ENCODE data around the gene FDCSP.

- TF ChIP-seq, protein P1, sequence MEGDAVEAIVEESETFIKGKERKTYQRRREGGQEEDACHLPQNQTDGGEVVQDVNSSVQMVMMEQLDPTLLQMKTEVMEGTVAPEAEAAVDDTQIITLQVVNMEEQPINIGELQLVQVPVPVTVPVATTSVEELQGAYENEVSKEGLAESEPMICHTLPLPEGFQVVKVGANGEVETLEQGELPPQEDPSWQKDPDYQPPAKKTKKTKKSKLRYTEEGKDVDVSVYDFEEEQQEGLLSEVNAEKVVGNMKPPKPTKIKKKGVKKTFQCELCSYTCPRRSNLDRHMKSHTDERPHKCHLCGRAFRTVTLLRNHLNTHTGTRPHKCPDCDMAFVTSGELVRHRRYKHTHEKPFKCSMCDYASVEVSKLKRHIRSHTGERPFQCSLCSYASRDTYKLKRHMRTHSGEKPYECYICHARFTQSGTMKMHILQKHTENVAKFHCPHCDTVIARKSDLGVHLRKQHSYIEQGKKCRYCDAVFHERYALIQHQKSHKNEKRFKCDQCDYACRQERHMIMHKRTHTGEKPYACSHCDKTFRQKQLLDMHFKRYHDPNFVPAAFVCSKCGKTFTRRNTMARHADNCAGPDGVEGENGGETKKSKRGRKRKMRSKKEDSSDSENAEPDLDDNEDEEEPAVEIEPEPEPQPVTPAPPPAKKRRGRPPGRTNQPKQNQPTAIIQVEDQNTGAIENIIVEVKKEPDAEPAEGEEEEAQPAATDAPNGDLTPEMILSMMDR (conservative IDR thresholded peaks at IDR 0.05; ENCODE audit: low read depth, low read length) = no peak
- no peak for TF ChIP-seq EZH2phosphoT487 (IDR thresholded peaks at IDR 0.05; ENCODE audit: borderline replicate concordance, low read length)
These were observed 34.3 kb upstream of the FDCSP start for GRCh38 chr4:70191647-70192046.

All from PC-3 (cell line).